HepG2 (cell line): ENCODE data around the gene MRPS7. TPM values are rescaled to one million over a fixed set of nuclear protein-coding genes. Genes with fewer than 3 reads are reported as not detected.
A peak's percentile ranks its signal among the peaks of the same experiment; 100 is the strongest.

Source experiments
- AGO2 ChIP-seq: fragments of 200-400 bp; formaldehyde crosslinking; optimal IDR thresholded peaks from 2 replicates; pipeline ENCODE3; 2017; ENCODE audit warnings: mild to moderate bottlenecking, low read depth, low read length, moderate library complexity
- ATRX ChIP-seq: sonication (generic); formaldehyde crosslinking; IDR thresholded peaks from 2 replicates; pipeline ENCODE4 v1.4.0; 2020; ENCODE audit warnings: missing genetic modification reagents, borderline replicate concordance
- ETV5 ChIP-seq: IDR thresholded peaks from 2 replicates; pipeline ENCODE4 v1.6.1; 2018; ENCODE audit warnings: missing biosample characterization, missing genetic modification reagents, inconsistent platforms, borderline replicate concordance
- EZH2 ChIP-seq: conservative IDR thresholded peaks from 2 replicates; pipeline ENCODE4 v1.6.1; 2012; ENCODE audit warnings: mild to moderate bottlenecking, low read depth, low read length, moderate library complexity
- HIVEP1 ChIP-seq: sonication (generic); formaldehyde crosslinking; IDR thresholded peaks from 2 replicates; pipeline ENCODE4 v1.4.0; 2020; ENCODE audit warnings: mild to moderate bottlenecking, missing genetic modification reagents
- NFAT5 ChIP-seq: sonication (generic); formaldehyde crosslinking; IDR thresholded peaks from 2 replicates; pipeline ENCODE4 v1.4.0; 2020; ENCODE audit warnings: missing genetic modification reagents
- ZNF558 ChIP-seq: sonication (generic); formaldehyde crosslinking; IDR thresholded peaks from 2 replicates; pipeline ENCODE4 v1.9.0; 2022; ENCODE audit warnings: mild to moderate bottlenecking, missing genetic modification reagents, borderline replicate concordance
- ZNF761 ChIP-seq: sonication (generic); formaldehyde crosslinking; conservative IDR thresholded peaks from 2 replicates; pipeline ENCODE4 v1.4.0; 2020; ENCODE audit warnings: mild to moderate bottlenecking, missing genetic modification reagents
- polyA plus RNA-seq, 8 experiments: library from polyadenylated mRNA; depleted of rRNA in 3 of 8; stranded (reverse) in 7 of 8; unstranded in 1 of 8; fragments of >200 nt; fragmentation: Illumina TruSeq in 4 of 8; extraction: Trizol in 4 of 8; gene quantifications; 2 replicates each; pipeline versions ENCODE4 v1.2.1 to v1.2.3, GENCODE V29; 2011 to 2016; ENCODE audit warnings: low read depth in 4 of 8, missing spikeins in 1 of 8, mixed read lengths in 1 of 8; ENCODE audit not compliant: insufficient read depth in 1 of 8
- total RNA-seq, 5 experiments: library from RNA; depleted of rRNA; stranded (reverse); fragments of >200 nt; fragmentation: Illumina TruSeq; extraction: Trizol; gene quantifications; 2 replicates each; pipeline ENCODE4 v1.2.3, GENCODE V29; 2016; ENCODE audit warnings: low read depth in 1 of 5
- TF ChIP-seq, protein P1 (sequence below): sonication (generic); formaldehyde crosslinking; IDR thresholded peaks from 2 replicates; pipeline ENCODE4 v1.9.0; 2022; ENCODE audit warnings: missing genetic modification reagents, mild to moderate bottlenecking, borderline replicate concordance

MRPS7 gene
- total and polyA plus RNA-seq, 2 of the 13 experiments (the other 11 are each of a cell fraction or from before 2014, with no cell fraction given), result 97.0 to 162 TPM

DNA sequence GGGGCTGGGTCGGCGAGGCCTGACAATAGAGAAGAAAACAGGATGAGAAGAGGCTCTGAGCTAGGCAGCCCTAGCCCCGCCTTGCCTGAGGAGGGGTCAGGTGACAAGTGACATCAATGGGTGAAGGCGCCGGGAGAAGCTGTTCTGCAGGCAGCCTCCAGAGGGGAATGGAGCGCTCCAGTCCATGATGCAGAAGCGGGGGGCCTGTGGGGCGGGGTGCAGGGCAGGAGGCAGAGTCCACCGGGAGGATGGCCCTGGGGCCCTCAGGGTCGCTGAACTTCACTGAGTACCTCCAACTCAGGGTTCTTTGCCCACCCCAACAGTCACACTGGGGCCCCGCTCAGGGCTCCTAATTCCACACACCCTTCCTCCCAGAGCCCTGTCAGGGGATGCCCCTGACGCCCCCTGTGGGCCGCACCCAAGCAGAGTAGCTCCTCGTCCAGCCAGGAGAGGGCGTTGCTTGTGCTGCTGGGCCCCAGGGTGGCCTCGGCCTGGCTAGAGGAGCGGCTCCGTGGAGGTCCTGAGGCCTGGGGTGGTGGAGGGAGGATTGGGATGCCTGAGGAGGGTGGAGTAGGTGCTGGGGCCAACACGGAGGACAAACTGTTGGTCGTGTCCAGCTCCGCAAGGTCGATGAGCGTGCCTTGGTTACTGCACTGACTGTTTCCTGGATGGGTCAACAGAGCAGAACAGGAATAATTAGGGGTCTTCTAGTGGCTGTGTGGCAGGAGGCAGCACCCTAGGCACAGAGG, 21.1 kb upstream of the MRPS7 start (continued):
- TF ChIP-seq, protein P1, sequence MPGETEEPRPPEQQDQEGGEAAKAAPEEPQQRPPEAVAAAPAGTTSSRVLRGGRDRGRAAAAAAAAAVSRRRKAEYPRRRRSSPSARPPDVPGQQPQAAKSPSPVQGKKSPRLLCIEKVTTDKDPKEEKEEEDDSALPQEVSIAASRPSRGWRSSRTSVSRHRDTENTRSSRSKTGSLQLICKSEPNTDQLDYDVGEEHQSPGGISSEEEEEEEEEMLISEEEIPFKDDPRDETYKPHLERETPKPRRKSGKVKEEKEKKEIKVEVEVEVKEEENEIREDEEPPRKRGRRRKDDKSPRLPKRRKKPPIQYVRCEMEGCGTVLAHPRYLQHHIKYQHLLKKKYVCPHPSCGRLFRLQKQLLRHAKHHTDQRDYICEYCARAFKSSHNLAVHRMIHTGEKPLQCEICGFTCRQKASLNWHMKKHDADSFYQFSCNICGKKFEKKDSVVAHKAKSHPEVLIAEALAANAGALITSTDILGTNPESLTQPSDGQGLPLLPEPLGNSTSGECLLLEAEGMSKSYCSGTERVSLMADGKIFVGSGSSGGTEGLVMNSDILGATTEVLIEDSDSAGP, result peak; percentile 45; the same call in 1 of the 2 replicates
- TF ChIP-seq EZH2, result no peak
- no peak for TF ChIP-seq NFAT5
- TF ChIP-seq ZNF558 (CRISPR knock-in tag), result no peak
- peak; percentile 87 for TF ChIP-seq AGO2
- 0 out of 2 replicates have a peak, but pooled peaks have one; percentile 47 for TF ChIP-seq ZNF761 (CRISPR knock-in tag)
- TF ChIP-seq HIVEP1, result peak; percentile 66; the same call in 1 of the 2 replicates
- TF ChIP-seq ATRX (CRISPR knock-in tag), result no peak
- TF ChIP-seq ETV5 (CRISPR knock-in tag), result no peak
